NCI-H1694 (cell line): Measurements from ENCODE around the gene TMBIM1.
"Not testable (repeated sequence)": the region's sequence is repeated elsewhere in the genome, so short reads cannot be mapped to it uniquely, and the experiment has no call there.

Experiments
- DNase-seq: peaks from one replicate; lab custom pipeline; 2025; lab: John Stamatoyannopoulos, UW

The TMBIM1 gene

DNA sequence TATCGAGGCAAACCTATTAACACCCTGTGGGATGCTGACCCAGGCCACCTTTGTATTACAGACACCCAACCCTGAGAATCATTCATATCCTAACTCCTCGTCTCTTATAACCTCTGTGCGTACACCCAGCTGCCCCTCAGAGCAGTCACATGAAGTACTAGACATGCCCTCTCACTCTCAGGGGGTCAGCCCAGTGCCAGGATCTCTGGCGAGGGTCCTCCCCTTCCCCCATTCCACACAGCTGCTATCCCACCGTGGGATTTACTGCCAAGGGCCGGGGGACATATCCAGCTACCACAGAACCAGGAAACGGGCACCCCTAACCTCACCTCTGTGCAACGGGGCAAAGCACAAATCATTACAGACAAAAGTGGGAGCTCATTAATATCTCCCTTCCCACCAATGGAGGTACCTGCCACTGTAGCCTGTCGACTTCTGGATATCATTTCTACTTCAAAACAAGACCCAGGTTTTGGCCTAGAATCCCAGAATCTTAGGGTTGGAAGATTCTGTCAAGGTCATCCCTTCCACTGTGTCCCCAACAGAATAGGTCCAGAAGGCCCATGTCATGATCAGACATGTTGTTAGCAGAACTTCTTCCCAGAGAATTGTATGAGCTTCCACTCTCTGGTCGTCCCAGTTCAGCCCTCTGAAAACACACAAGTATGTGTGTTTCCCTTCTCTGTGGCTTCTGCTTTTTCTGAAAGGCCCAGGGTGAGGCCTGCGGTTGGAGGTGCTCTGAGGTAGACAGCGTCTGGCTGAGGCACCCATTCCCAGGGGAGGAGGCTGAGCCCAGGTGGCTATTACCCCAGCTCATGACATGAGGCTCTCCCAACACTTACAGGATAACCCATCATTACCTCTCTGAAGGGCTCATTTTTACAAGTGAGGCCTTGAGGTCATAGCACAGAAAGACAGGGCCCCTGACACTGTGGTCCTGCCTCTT is 1.7 kb downstream of the TMBIM1 start:
- DNase-seq, result no peak

DNA sequence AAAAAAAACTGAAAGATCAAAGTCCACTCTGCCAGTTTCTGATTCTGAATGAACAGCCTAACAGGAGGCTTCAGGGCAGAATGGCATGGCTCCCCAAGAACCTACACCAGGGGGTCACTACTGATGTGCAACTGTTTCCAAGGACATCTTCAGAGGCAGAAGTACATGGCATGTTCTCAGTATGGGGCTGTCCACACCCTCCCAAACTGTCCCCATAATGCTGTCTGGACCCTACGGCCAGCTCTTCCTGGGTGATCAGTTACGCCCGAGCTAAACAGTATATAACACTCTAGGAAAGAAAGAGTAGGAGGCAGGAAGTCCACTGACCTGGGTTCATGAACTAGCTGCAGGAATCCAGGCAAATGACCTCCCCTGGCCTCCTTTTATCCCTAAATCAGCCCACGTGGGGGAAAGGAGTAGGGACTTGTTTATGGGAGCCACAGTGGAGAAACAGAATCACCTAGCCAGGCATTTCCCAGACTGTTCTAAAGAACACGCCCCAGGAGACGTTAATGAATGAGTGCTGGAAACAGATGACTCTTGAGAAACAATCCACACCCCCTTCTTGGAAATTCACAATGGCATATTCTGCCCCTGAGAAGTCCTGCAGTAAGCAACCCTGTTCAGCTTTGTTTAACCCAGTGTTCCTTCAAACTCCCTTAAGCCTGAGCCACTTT is 2.5 kb downstream of the TMBIM1 start:
- DNase-seq, result no peak

DNA sequence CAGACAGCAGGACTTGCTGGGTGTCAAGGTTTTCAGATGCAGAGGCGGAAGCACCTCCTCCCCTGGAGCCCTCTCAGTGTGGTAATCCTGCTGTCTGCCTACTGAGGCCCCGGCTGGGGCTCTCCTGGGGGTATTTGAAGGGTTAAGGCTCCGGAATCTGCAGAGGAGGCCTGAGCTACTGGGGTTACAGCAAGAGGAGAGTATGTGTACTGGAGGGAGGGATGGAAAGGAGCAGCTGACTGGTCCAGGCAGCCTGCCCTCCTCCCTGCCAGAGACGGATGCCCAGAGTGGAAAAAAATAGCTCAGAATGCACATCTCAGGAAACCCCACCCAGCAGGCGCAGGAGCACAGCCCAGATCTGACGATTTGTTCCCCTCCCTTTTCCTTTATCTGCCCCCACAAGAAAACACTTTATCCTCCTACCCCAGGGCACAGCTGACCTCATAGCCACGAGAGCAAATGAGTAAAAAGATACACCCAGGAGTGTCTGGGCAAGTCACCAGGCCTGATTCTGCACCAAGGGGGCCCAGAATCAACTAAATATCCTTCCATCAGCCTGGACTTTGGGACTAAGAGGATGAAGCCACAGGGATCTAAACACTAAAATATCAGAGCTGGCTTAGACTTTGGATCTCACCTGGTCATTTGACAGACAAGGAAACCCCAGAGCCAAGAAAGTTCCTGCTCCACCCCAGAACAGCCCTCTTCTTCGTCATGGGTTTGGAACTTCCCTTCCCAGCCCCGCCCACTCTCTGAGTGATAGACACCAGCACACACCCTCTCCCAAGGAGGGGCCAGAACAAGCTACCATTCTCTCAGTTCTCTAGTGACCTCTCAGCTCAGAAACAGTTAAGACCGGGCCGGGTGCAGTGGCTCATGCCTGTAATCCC is 5.5 kb downstream of the TMBIM1 start:
- no peak for DNase-seq

DNA sequence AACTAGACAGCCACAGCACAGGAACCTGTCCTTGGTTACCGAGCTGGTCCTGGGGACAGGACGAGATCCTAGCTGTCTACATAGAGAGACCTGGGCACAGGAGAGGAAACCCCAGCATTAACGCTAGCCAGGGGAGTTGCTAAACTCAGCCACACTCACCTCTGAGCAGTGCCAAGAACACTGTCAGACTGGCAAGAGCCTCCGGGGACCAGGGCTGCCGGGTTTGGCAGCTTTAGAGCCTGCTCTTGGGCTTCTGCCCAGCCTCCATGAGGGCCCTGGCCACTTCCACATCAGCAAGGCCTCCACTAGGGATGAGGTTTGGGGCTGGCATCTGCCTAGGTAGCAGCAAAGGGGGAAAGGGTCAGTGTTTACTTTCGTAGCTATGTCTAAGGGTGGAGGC is 6.7 kb downstream of the TMBIM1 start:
- DNase-seq, result peak; percentile 47

DNA sequence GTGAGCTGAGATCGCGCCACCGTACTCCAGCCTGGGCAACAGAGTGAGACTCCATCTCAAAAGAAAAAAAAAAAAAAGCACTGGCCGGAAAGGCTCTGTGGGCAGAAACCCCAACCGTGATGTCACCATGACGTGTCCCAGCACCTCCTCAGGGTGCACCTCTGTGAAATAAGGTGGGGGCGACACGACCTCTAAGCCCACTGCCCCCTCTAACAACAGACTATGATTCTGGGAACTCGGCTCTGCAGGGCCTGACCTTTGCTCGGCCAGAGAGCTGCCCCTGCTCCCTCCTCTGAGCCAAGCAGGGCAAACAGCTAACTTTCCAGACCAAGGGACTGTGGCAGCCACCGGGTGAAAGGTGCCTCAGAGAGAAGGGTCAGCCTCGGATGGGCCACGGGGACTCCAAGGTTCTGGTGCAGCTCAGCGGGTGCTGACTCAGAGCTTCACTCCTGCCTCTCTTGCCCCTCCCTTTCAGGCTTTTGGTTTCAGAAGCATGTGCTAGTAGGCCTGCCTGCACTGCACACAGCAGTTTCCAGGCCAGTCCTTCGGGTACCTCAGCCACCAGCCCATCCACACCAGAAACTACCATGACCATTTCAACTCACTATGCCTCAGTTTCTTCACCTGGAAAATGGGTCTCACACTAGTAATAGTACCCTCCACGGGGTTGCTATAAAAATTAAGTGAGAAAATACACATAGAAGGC is 8.0 kb downstream of the TMBIM1 start:
- no peak for DNase-seq

DNA sequence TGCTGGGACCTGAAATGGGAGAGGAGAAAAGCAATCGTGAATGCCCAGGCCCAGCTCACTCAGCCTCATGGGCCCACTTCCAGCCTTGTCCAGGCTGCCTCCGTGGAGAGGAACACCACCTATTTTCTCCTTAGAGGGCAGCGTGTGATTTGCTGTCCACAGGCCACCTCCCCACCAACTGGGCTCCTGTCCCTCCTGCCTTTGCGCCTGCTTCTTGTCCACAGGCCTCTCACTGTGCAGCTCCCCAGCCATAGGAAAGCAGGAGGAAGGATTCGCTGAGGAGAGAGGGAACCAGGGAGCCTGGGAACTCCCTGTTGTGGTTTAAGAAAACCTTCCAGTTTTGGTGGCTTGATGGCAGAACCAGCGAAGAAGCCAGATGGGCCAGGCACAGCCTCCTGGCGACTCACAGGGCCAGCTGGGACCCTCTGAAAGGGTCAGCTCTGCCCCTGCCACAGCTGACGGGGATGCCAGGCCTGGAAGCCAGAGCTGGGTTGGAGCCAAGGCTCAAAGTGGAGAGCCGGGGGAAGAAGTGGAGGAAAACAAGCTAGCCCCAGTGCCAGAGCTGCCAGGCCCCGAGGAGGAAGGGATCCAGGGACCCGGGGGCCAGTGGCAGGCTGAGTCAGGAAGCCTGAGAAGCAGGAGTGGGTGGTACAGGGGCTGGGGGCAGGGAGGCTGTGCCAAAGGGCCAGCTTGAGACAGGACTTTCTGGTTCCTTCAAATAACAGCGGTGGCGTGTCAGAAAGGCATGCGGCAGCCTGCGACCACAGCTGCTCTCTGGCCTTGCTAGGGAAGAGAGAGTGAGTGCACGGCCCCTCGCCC is 9.9 kb downstream of the TMBIM1 start:
- no peak for DNase-seq

DNA sequence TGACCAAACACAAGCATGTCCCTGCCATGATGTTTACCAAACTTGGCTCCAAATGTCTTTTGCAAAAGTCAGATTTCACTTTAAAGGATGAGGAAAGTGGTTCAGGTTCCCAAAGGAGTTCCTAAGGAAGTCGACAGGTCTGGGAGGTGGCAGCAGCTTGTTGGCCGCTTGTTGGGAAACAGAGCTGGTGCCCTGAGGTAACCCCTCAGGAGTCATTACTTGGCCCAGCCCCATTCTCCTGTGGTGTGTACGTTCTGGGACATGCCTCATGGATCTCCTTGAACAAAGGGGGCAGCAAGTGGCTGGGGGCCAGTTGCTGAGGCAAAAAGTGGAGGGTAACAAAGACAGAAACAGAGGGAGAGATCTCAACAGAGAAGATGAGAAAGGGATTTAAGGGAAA is 10.9 kb downstream of the TMBIM1 start:
- DNase-seq, result no peak

DNA sequence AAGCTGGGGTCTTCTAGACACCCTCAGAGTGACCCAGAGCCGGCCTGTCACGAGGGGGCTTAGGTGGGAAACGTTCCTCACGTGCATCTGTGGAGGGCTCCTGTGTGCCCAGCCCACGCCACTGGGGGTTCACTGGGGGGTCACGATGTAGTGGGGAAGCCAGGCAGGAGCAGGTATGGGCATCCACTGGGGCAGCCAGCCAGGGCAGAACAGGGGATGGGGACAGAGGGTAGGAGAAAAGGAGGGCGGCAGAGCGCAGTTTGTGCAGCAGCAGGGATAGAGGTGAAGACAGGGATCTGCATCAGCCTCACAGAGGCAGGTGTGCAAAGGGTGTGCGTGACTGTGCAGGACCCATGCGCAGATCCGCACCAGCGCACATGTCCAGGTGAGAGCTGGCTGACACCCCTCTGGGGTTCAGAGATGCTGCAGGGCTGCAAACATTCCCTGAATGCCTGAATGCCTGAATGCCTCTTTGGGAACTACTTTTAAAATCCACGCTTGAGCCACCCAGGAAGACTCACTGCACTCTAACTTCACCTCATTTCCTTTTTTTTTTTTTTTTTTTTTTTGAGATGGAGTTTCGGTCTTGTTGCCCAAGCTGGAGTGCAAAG is 11.9 kb downstream of the TMBIM1 start:
- no peak for DNase-seq

DNA sequence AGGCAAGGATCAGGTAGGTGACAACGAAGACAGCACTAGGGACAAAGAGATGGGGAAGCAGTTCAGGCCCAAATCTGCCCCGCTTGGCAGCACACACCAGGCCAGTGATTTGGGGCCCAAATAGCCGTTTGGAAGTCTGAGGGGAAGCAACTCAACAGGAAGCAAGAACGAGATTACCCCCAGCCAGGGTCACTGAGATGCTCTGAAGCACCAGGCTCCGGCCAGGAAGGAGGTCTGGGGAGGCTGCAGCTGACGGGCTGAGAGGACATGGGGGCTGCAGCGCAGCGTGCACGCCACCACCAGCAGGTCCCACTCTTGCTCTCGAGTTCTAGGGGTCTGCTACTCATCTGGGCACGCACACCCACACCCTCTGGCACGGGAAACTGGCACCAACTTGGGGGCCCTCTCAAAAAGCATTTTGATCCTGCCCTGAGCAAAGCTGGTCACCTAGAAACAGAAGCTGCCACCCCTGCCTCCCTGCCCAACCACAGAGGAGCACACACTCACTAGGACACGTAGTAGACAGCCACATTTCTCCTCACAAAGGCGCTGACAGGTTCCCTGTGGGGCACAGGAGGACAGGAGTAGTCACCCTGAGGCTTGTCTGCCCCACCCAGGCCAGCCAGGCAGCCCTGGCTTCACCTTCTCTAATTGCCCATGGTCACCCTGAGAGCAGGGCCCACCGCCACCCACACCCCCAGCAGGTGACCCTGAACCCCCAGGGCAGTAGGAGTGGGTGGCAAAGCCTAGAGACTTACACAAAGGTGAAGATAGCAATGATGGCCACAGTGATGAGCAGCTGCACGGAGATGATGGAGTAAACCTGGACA is 13.6 kb downstream of the TMBIM1 start:
- no peak for DNase-seq

DNA sequence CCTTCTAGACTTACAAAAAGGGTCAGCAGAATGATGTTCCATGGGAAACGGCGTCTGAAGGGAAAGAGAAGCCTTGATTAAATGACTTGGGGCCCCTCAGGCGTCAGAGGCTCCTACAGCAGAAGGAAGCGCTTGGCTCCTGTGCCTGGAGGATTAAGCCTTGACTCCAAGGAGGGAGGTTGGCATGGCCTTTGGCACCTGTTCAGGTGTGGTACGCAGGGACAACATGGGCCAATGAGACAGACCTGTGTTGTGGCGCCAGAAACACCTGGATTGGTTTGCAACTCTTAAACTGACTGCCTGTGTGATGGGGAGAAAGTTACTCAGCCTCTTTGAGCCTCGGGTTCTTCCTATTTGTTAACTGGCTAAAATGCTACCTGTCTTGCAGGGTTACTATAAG is 14.4 kb downstream of the TMBIM1 start:
- no peak for DNase-seq

DNA sequence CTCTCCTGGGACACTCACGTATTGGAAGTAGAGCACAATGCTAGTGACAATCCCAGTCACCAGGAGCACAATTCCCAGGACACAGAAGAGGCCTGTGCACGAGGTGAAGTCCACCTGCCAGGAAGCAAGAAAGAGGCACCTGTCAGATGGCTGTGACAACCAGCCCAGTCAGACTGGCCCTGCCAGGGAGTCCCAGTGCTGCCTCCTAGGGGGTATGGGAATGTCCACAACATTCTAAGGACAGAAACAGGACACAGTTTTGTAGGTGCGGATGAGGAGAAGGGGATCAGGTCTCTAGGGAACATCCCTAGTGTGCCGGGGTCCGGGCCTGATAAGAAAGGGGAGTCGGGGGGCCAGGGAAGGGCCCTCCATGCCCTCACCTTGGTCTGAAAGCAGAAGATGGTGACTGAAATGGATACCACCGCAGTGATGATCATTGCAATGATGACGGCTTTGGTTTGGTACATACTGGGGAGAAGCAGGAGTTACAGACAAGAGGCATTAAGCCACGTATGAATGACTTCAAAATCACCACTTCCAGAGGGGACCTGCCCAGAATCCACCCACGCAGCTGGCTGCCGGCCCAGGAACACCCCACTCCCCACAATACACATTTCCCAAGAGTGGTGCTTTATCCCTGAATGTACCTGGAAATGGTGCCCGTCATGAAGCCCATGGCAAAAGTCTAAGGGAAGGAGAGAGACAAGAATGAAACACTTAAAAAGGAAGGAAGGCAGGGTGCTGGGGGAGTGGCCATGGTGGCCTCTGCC is 15.1 kb downstream of the TMBIM1 start:
- DNase-seq, result no peak

DNA sequence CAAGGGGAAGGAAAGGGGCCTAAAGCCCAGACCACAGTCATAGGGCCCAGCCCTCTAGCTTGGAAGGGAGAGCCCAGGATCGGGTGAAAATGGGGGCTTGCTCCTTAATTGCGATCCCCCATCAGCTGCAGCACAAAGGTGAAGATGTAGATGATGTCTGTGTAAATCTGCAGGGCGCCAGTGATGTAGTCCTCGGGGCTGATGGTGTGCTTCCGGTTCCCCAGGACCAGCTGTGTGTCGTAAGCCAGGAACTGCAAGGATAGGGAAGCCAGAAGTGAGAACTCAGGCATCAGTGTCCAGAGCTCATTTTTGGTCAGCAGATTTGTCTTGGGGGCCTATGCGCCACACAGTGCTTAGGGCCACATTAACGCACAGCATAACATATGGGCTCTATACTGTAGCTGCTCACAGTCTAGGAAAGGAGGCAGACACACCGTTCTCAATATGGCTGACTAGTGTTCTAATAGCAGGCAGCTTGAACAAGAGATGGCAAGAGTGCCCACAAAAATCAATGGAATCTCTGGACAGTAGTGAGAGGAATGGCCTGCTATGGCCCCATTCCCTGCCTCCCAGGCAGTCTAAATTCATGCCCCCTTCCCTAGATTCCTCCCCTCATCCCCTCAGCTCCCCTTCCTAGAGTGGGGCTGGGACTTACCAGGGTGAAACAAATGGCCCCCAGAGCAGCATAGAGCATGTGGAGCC is 16.8 kb downstream of the TMBIM1 start:
- no peak for DNase-seq

DNA sequence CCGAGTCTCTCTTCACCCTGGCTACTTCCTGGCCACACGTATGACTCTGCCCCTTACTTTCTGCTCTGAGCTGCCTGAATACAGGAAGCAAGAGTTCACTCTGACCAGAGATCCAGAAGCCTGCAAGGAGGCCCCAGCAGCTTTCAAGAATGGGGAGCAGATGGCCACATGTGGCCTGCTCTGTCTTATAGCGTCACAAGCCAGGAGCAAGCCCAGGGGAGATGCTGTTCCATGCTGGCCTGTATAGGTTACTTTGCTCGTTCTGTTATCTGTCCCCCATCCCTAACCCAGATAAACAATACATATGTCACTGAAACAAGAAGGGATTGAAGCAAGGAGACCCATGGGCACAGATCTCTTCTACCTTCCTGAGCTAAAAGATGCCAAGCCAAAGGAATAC is 17.7 kb downstream of the TMBIM1 start:
- DNase-seq, result no peak

DNA sequence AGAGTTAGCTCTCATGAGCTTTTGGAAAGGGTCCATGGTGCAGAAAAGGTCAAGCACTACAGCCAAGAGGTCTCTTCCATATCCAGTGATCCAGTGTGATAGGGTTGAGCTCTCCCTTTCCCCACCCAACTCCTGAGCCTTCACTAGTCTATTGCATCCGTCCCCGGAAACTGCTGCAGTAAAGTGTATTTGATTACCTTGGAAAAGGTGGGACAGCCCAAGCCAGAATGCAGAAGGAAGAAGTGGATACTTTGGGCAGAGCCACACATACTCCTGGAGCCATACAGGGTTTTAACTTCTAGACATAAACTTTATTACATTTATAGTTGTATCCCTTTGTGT is 18.4 kb downstream of the TMBIM1 start:
- DNase-seq, result no peak

DNA sequence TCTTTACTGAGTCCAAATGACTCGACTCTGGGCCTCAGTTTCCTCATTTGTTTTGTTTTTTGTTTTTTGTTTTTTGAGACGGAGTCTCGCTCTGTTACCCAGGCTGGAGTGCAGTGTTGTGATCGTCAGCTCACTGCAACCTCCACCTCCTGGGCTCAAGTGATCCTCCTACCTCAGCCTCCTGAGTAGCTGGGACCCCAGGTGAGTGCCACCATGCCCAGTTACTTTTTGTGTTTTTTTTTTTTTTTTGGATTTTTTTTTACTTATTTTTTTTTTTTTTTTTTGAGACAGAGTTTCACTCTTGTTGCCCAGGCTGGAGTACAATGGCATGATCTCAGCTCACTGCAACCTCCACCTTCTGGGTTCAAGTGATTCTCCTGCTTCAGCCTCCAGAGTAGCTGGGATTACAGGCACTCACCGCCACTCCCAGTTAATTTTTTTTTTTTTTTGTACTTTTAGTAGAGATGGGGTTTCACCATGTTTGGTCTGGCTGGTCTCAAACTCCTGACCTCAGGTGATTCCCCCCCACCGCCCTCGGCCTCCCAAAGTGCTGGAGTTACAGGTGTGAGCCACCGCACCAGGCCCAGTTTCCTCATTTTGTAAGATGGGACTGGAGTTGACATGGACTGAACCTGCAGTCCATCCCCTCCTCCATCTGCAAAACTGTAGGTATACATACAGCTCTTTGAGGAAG is 18.9 kb downstream of the TMBIM1 start:
- not testable (repeated sequence) for DNase-seq

DNA sequence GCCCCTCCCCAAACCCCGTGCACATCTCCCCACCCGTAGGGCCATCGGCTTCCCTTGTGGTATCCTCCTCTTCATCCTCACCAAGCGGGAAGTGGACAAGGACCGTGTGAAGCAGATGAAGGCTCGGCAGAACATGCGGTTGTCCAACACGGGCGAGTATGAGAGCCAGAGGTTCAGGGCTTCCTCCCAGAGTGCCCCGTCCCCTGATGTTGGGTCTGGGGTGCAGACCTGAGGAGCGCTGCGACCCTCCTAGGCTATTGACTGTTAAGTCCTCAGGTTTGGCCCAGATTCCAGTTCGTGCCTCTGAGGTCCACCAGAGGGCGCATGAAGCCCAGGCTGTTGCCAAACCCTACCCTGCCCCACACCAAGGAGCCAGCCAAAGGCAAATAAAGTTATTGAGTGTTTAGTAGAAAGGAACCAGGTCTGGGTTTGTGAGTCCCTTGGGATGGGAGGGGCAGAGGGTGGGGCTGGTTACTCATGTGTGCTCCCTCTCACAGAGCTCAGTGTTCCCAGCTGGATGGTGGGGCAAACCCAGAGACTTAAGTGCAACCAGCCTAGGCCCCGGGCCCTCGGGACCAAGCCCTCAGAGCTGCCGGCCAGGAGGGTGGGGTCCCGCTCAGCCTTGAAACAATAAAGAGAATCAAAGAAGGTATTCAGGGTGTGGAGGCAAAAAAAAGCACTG is 19.6 kb downstream of the TMBIM1 start:
- DNase-seq, result peak; percentile 77
